ENCODE measurements around the gene APC.
"Not testable (repeated sequence)": the region's sequence is repeated elsewhere in the genome, so short reads cannot be mapped to it uniquely, and the experiment has no call there.

APC gene

DNA sequence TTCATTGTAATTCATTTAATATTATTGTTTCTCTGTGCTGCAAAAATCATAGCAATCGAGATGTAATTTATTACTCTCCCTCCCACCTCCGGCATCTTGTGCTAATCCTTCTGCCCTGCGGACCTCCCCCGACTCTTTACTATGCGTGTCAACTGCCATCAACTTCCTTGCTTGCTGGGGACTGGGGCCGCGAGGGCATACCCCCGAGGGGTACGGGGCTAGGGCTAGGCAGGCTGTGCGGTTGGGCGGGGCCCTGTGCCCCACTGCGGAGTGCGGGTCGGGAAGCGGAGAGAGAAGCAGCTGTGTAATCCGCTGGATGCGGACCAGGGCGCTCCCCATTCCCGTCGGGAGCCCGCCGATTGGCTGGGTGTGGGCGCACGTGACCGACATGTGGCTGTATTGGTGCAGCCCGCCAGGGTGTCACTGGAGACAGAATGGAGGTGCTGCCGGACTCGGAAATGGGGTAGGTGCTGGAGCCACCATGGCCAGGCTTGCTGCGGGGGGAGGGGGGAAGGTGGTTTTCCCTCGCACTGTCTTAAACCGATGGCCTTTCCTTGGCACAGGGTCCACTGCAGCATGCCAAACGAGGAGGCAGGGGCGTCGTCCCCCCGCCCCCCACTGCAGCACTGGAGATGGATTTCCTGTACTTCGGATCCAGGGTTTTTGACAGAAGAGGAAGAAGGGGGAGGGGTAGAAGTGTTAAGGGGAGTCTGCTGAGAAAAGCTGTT, at the start of gene APC:
Gene APC (plus strand): TSS at position 423 of the 728 bp plus-strand sequence. CDS start 17,006 bp downstream, outside the sequence.
- peak; percentile 12 for DNase-seq

DNA sequence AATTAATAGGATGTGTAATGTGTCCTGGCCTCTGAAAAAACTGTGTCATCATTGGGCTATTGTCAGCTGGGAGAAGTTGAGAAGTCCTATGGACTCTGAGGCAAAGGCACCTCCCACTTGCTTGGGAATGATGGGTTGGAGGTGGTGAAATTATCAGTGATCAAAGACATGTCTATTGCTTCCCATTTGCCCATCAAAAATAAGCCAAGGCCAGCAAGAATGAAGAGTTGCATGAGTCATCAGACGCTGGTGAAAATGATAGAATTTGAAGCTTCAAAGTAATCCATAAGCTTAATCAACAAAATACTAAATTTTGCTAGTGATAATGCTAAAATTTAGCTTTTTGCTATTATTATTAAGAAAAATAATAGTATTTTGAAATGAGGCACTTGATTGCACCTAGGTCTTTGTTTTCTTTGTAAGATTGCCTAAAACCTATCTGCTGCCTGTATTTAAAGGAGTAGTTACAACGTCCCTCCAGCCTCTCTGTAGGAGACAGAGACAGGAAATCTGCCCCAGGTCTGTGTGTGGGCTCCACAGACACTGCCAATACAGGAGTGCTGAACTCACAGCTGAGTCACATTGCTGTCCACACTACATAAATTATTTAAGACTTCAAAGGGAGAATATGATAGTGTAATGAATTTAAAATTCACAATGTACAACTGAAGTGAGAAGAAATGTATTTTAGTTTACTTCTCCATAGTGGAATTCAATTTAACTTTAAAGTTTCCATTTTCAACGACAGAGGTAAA, 48.4 kb upstream of the APC start:
- DNase-seq: no peak

DNA sequence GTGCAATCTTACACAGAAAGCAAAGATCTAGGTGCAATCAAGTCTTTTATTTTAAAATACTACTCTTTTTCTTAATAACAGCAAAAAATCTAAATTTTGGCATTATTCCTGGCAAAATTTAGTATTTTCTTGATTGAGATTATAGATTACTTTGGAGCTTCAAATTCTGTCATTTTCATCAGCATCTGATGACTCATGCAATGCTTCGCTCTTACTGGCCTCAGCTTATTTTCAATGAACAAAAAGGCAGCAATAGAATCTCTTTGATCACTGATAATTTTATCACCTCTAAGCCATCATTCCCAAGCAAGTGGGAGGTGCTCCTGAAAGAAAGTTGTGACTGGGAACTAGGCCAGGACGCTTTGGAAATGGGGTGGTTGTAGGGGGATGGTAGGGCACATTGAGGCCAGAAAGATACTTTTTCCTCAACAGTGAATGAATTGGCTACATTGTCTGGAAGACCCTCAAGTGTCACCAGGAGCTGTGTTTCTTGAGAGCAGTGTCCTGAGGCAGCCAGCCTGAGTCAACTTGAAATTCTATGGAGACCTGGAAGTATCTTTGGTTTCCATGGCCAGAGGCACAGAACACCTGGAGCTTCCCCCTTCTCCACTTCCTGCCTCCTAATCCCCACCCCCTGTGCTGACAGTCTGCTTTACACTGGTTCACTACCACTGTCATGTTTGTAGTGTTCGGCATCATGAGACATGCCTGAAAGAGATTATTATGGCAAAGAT, 46.9 kb upstream of the APC start:
- DNase-seq: no peak

DNA sequence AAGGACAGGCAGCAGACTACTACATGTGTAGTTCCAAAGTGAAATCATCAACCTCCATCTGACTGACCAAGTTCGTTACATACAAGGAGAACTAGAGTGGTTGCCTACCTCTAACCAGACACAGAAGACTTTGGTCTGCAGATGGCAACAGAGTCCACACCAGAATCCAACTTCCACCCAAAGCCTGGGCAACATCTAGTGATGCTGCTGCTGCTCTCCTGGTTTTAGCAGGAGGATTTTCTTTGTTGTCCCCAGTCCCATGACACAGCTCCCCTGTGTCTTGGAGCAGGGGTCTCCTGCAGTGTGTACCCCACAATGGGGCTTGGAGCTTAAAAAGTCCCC, 46.4 kb upstream of the APC start:
- no peak for DNase-seq

DNA sequence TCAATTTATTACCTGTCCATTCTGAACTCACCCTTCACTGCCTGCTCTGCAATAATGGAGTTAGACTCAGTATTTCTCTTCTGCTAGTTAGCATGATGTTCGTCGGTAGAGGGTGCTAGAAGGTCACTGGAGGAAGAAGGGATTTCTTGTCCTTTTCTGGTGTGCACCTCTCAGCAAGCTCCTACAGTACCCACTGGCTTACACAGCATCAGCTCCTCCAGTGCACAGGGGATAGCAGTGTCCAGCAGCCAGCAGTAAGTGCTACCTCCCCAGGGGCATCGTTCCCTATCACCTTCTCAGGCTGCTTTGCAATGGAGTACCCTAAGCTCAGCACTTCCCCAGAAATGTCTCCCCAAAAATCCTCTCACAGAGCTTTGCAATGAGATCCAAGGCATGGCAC, 45.9 kb upstream of the APC start:
- no peak for DNase-seq

DNA sequence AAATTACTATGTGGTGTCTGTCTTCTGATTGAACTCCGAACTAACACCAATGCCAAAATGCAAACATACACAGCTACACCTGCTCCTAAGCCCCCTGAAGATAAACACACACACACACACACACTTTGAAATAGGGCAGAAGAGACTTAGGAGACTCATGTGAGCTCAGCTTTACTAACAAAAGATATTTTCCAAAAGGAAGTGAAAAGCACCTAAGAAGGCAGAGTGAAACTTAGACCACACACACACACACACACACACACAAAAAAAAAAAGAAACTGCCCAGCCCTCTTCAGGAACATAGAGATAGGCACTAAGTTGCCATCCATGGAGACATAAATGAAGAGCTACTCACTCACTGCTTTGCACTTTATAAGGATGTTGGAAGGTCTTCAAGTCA, 45.2 kb upstream of the APC start:
- DNase-seq: no peak

DNA sequence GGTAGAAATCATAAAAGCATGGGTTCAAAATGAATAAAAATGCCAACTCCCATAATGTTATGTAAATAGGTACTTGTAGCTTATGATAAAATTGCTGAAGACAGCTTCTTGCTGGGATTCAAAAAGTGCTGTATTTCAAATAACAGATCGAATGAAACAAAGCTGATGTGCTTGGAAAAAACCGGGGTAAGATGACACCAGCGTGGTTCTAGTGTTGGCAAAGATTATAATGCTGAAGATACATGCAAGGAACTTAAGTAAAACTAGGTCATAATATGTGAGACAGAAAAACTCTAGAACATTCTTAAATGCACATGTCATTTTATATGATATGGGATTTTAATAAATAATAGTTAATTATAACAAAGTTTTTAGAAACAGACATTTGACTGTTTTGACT, 44.4 kb upstream of the APC start:
- no peak for DNase-seq

DNA sequence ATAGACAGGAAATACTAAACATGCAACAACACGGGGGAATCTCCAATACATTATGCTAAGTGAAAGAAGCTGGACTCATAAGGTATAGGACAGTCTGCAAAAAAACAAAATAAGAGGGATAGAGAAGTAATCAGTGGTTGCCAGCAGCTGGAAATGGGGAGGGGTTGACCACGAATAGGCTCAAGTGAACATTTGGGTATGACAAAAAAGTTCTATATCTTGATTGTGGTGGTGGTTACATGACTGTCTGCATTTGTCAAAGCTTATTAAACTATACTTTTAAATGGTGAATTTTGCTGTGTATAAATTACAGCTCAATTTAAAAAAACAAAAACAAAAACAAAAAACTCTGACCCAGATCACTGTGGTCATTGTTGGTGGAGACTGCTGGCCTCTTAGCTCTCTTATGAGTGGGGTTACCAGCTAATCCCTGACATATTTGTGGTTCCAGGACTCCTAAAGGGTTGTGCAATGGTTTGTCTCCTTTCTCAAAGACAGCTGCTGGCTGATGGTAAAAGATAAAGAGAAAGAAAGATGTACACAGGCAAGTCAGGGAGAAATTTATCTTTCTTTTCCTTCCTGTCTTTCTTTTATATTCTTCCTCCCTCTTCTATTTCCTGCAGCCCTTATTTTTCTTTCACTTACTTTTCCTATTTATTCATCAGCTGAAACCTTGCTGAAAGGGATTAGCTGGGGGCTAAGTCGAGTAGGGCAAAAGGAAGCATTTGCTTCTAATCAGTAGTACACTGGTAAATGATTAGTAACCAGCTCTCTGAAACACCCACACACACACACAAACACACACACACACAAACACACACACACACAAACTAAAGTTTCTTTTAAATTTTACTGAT, 42.6 kb upstream of the APC start:
- no peak for DNase-seq

DNA sequence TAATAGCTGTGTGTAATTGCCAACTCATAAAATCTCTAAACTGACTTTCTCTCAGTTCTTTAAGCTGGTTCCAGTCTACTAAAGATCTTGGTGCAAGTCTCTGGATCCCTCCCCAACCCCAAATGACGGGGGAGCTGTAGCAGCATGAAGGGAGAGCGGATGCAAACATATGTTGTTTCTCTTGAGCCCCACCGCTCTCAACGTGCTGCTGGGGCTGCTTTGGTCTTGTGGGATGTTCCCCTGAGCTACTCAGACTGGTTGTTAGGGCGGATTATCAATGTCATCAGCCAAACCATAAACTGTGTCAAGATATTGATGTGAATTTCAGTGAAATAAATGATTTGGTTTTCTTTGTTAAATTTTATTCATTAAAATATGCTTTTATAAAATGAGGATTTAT, 40.9 kb upstream of the APC start:
- no peak for DNase-seq

DNA sequence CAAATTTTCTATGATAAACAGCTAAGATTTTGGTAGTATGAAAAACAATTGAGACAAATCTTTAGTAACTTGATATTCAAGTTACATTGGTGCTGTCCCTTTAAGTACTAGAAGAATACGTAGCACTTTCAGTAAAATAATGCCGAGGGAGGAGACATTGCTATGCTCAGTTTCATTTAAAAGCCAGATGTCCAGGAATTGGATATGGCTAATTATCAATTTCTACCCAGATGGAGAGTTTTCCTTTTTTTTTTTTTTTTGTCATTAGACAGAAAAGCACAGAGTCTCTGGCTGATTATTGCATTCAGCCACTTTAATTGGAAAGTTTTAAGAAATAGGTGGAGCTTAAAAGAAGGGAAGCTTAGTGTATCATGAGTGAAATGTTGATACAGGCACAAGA, 40.4 kb upstream of the APC start:
- DNase-seq: no peak

DNA sequence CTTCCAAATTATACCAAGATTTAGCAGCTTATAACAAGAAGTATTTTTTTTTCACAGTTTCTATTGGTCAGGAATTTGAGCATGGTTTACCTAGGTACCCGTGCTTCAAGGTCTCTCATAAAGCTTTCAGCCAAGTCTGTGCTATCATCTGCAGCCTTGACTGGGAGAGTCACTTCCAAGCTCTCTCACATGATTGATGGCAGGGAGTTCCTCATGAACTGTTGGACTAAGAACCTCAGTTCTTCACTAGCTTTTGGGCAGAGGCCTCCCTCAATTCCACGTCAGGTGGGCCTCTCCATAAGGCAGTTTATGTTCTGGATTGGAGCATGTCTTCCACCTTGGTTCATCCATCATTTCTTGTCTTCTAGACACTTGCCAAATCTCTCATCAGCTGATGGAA, 39.9 kb upstream of the APC start:
- no peak for DNase-seq

DNA sequence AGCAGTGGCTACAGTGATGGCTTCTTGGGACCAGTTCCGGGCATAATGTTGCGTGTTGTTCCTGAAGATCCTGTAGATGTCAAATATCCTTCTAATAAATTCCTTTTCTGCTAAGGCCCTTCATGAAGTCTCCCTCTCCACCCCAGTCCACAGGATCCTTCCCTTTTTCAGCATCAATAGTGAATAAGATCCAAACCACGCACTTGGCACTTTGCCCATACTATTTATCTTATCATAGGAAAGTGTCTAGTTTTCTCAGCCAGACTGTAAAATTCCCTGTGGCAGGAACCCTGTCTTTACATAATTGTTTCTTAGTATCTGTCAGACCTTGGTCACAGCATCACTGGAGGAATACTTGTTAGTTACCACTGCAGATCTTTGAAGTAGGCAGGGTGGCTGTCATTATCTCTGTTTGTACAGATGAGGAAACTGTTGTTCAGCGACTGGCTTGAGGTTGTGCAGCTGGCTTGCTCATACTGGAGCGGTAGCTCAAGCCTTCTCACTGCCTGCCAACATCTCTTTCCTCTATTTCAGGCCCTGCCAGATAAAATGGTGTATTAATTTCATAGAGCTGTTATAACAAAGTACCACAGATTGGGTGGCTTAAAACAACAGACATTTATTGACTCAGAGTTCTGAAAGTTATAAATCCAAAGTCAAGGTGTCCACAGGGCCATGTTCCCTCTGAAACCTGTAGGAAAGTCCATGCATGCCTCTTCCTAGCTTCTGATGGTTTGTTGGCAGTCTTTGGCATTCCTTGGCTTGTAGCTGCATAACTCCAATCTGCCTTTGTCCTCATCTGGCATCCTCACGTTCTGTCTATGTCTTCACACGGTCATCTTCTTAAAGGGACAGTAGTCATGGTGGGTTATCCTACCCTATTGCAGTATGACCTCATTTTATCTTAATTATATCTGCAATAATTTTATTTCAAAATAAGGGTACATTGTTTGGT, 33.5 kb upstream of the APC start:
- DNase-seq: no peak

DNA sequence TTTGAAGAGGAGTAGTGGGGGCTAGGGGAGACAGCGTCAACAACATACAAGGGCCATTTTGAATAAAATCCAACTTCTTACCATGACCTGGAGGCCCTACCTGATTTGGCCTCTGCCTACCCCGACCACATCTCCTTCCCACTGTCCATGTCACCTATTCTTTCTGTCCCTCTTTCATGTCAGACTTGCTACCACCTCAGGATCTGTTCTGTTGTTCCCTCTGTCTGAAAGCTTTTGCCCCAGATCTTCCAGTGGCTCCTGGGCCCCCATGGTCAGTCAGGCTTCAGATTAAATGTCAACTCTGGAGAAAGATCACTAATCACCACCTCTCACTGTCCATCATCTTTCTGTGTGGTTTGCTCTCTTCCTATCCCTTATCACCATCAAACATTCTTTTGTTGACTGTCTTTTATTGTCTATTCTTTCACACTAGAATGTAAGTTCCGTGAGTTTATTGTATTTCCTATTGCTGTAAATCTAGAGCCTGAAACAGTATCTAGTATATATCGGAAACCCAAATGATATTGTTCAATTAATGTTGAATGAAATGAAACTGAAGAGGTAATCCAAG, 31.2 kb upstream of the APC start:
- no peak for DNase-seq

DNA sequence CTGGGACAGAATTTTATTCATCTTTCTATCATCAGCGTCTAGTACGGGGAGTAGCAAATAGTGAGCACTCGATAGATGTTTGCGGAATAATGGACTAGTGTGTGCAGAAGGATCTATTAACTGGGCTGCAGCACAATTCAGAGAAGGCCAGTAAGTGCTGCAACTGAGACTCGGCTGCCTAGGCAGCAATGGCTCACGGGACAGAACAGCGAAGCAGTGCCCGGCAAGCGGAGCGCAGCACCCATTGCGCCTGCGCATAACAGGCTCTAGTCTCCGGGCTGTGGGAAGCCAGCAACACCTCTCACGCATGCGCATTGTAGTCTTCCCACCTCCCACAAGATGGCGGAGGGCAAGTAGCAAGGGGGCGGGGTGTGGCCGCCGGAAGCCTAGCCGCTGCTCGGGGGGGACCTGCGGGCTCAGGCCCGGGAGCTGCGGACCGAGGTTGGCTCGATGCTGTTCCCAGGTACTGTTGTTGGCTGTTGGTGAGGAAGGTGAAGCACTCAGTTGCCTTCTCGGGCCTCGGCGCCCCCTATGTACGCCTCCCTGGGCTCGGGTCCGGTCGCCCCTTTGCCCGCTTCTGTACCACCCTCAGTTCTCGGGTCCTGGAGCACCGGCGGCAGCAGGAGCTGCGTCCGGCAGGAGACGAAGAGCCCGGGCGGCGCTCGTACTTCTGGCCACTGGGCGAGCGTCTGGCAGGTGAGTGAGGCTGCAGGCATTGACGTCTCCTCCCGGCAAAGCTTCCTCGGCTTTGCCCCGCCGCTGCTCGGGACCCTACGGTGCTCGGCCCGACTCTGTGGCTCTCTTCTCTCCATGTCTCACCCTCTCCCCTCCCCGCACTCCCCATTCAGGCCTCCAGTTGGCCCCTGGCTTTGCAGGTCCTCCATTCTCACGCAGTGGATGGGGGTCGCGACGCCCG, 30.2 kb upstream of the APC start:
- DNase-seq: peak; percentile 88

DNA sequence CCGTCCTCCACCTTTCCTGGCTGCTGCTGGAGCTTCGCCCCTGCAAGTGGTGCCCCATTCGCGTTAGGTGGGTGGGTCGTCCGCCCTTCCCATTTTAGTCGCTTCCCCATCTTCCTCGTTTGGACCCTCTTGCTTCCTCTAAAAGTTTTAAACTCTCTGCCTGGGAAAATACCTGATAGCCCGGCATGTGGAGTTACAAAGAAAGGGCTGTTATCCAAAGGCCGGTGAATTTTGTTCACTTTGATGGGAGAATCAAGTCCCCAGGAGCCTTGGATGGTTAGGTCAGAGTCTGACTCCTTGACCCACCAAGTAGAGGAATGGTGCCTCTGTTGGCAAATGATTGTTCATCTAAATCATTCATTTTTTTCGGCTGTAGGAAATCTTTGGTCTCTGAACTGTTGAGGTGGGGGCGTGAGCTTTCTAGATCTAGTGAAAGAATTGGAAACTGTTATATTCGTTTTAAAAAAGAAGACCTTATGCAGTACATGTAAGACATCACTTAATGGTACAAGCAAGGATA, 29.5 kb upstream of the APC start:
- no peak for DNase-seq

DNA sequence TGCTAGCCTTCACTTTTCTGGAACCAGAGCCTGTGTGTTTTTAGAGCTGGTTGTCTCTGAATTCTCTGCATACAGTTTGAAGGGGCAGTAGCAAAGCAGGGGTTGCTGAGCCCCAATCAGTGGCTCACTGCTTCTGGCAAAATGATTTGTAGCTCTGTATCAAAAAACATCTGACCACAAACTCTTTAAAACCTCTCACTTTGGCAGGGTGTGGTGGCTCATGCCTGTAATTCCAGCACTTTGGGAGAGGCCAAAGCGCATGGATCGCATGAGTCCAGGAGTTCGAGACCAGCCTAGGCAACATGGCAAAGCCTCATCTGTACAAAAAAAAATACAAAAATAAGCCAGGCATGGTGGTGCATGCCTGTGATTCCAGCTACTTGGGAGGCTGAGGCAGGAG, 28.3 kb upstream of the APC start:
- DNase-seq: no peak

DNA sequence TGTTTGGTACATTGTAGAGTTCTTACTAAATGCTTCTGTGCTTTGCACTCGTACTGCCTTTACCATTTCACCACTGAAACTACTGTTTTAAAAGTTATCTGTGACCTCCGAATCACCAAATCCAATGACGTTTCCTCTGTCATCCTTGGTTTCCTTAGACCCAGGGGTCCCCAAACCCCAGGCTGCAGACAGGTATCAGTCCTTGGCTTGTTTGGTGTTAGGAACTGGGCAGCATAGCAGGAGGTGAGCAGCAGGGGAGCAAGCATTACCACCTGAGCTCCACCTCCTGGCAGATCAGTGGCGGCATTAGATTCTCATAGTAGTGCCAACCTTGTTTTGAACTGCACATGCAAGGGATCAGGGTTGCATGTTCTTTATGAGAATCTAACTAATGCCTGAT, 26.8 kb upstream of the APC start:
- DNase-seq: no peak

DNA sequence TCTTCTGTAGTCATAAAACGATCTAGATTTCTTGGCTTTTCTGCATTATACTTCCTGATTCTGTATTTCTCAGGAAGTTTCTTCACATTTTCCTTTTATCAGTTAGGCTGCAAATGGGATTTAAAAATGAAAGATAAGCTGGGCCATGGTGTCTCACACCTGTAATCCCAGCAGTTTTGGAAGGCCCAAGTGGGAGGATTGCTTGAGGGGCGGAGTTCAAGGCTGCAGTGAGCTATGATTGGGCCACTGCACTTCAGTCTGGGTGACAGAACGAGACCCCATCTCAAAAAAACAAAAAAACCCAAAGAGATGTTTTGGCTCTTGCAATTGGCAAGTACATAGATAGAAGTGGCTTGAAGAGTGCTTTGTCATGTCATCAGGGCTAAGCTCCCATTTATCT, 26.2 kb upstream of the APC start:
- DNase-seq: no peak

DNA sequence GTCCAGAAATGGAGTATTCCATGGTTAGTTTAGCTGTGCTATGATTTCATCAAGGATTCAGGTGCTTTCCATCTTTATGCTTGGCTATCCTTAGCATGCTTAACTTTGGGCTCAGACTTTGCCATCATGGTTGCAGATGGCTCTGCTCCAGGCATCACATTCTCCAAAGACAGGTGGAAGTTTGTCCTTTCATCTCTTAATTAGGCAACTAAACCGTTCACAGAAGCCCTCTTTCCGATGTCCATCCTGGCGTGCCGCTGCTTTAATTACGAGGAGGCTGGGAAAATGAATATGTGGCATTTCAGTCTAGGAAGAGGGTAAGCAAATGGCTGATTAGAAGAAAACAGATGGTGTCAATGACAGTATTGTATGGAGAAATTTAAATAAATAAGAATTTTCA, 24.5 kb upstream of the APC start:
- DNase-seq: no peak

DNA sequence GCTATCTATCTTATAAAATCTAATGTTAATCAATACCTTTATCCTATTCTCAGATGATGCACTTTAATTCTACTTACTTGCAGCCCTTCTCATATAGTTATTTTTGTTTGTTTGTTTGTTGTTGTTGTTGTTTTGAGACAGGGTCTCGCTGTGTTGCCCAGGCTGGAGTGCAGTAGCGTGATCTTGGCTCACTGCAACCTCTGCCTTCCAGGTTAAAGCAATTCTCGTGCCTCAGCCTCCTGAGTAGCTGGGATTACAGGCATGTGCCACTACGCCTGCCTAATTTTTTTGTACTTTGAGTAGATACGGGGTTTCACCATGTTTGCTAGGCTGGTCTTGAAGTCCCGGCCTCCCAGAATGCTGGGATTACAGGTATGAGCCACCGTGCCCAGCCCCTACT, 20.8 kb upstream of the APC start:
- not testable (repeated sequence) for DNase-seq
